Measurements from ENCODE around the gene SH2D3A.
"Not testable (repeated sequence)": the region's sequence is repeated elsewhere in the genome, so short reads cannot be mapped to it uniquely, and the experiment has no call there.

Gene SH2D3A

GRCh38 chr19:6709549-6709948 lies 57.7 kb downstream of the SH2D3A start:
- H3K27ac ChIP-seq: no peak overlapping the region
- no peak for TF ChIP-seq CTCF (IDR thresholded peaks at IDR 0.05)
- DNase-seq (ENCODE audit: low spot score): no peak

GRCh38 chr19:6708913-6709312 lies 58.3 kb downstream of the SH2D3A start:
- not testable (repeated sequence) for H3K27ac ChIP-seq; H3K4me3 ChIP-seq; DNase-seq (ENCODE audit: low spot score)

More at GRCh38 chr19:6709549-6709948, 57.7 kb downstream of the SH2D3A start:
- no peak overlapping the region for H3K4me3 ChIP-seq

GRCh38 chr19:6708346-6708745 lies 58.9 kb downstream of the SH2D3A start:
- no peak for TF ChIP-seq CTCF (IDR thresholded peaks at IDR 0.05)
- Histone ChIP-seq H3K4me3 (no peak overlapping the region), H3K27ac (no peak overlapping the region)
- no peak for DNase-seq (ENCODE audit: low spot score)

GRCh38 chr19:6707658-6708018 lies 59.6 kb downstream of the SH2D3A start:
- no peak for TF ChIP-seq CTCF (IDR thresholded peaks at IDR 0.05)
- Histone ChIP-seq H3K27ac (no peak overlapping the region), H3K4me3 (no peak overlapping the region)
- DNase-seq (ENCODE audit: low spot score): no peak

- no peak overlapping the region for H3K4me3 ChIP-seq
- TF ChIP-seq CTCF (IDR thresholded peaks at IDR 0.05): no peak
- H3K27ac ChIP-seq: no peak overlapping the region
- DNase-seq (ENCODE audit: low spot score): no peak
These were observed 60.1 kb downstream of the SH2D3A start for GRCh38 chr19:6707011-6707657.

- no peak for TF ChIP-seq CTCF (IDR thresholded peaks at IDR 0.05)
- Histone ChIP-seq H3K4me3 (no peak overlapping the region), H3K27ac (no peak overlapping the region)
- DNase-seq (ENCODE audit: low spot score): no peak
These were observed 60.6 kb downstream of the SH2D3A start for GRCh38 chr19:6706633-6706958.

GRCh38 chr19:6705931-6706632 lies 61.2 kb downstream of the SH2D3A start:
- DNase-seq (ENCODE audit: low spot score): no peak
- no peak for TF ChIP-seq CTCF (IDR thresholded peaks at IDR 0.05)
- no peak overlapping the region for H3K27ac ChIP-seq

More at GRCh38 chr19:6705931-6706632, 61.2 kb downstream of the SH2D3A start:
- H3K4me3 ChIP-seq: no peak overlapping the region
